GM21723 (cell line): ENCODE measurements around the gene SHQ1.
"Not testable (repeated sequence)": the region's sequence is repeated elsewhere in the genome, so short reads cannot be mapped to it uniquely, and the experiment has no call there.

Experiments
- ATAC-seq: cut with Tn5 transposase; IDR thresholded peaks from one replicate; pipeline ENCODE4 v1.9.1; 2021; ENCODE audit warnings: mild to moderate bottlenecking, moderate library complexity; ENCODE audit not compliant: unreplicated experiment

SHQ1 gene

GRCh38 chr3:72722930-72723726 is 125.1 kb downstream of the SHQ1 start:
- no peak for ATAC-seq

DNA sequence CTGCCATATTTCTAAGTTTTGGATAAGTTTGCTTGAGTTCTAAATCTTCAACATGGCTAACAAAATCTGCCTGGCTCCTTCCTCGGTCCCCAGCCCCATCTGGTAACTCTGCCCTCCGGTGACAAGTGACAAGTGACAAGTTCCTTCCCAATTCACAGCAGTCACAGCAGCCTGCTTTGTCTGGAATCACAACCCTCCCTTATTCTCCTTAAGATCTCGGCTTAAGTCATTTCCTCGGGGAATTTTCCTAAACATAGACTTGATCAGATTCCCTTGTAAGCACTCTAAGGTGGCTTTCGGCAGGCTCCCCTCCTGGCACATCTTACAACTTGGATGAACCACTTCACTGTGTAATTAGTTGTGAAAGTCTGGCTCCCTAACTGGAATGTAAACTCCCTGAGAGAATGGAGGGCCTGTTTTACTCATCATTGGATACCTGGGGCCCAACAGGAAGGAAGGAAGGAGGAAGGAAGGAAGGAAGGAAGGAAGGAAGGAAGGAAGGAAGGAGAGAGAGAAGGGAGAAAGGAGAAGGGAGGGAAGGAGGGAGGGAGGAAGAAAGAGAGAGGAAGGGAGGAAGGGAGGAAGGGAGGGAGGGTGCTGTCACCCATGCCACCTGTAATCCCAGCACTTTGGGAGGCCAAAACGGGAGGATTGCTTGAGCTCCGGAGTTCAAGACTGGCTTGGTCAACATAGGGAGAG is 126.4 kb downstream of the SHQ1 start:
- ATAC-seq, result no peak

- ATAC-seq, result no peak
Observed at GRCh38 chr3:72720566-72720965, 127.7 kb downstream of the SHQ1 start.

DNA sequence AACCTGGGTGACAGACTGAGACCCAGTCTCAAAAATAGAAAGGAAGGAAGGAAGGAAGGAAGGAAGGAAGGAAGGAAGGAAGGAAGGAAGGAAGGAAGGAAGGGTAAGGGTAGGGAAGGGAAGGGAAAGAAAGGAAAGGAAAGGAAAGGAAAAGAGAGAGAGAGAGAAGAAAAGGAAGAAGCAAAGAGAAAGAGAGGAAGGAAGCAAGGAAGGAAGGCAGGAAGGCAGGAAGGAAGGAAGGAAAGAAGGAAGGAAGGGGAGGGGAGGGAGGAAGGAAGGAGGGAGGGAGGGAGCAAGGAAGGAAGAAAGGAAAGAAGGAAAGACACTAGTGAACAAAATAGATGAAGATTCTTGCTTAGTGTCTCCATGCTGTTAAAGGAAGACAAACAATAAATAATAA is 129.1 kb downstream of the SHQ1 start:
- no peak for ATAC-seq

- not testable (repeated sequence) for ATAC-seq
Observed at GRCh38 chr3:72714135-72714534, 134.1 kb downstream of the SHQ1 start.

- ATAC-seq, result not testable (repeated sequence)
Observed at GRCh38 chr3:72710471-72710870, 137.8 kb downstream of the SHQ1 start.

DNA sequence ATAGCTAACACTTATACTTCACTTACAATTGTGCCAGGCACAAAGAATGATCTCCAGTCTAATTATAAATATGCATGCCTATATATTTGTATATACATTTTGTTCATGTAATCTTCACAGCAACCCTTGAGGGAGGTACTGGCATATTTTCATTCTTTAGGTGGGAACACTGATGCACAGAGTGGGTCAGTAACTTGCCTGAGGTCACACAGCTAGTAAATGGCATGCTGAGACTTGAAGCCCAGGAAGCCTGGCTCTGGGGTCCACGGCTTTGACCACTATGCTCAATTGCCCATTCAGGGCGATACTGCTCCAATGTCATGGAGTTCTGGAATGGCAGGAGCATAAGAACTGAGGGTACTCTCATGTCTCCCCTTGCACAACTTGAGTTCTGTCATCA is 139.8 kb downstream of the SHQ1 start:
- no peak for ATAC-seq

DNA sequence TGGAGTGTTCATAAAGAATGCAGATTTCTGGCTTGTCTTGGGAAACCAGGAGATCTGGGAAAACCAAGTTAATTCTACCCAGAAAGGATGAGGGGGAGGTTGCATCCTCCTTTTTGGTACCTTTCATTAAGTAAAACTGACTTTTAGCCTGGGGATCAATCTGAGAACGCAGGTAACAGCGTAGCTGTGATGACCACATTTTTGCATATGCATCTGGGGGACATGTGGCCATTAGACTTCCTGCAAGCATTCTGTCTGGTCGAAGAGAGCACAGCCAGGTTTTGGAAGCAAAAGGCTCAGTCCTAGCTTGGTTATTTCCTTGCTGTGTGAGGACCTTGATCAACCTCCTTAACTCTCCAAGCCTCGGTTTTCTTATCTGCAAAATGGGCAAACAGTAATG is 145.2 kb downstream of the SHQ1 start:
- ATAC-seq, result no peak

- no peak for ATAC-seq
Observed at GRCh38 chr3:72702390-72702789, 145.9 kb downstream of the SHQ1 start.

- no peak for ATAC-seq
Observed at GRCh38 chr3:72700106-72700505, 148.1 kb downstream of the SHQ1 start.

GRCh38 chr3:72699631-72700030 is 148.6 kb downstream of the SHQ1 start:
- no peak for ATAC-seq
